Breast epithelium (tissue), 4 donors: ENCODE results near the gene FMN1. TPM values are rescaled to one million over a fixed set of nuclear protein-coding genes. Genes with fewer than 3 reads are reported as not detected.

Experiments used
- DNase-seq, 2 donors: peaks; one replicate each; pipeline ENCODE4 v3.0.0-alpha.2; 2019; ENCODE audit warnings: low spot score in 2 of 2
- H3K27ac ChIP-seq, 2 donors: fragments of 200-600 bp; sonication (generic) in 1 of 2; one replicate each; pipeline ENCODE4 v1.5.1; 2016 to 2019; ENCODE audit warnings: mild to moderate bottlenecking in 1 of 2
- H3K27me3 ChIP-seq, 2 donors: fragments of 200-600 bp; sonication (generic) in 1 of 2; one replicate each; pipeline versions ENCODE4 v1.5.1 to v1.6.0; 2017 to 2019; ENCODE audit warnings: control low read depth in 1 of 2, mild to moderate bottlenecking in 1 of 2
- H3K36me3 ChIP-seq: fragments of 200-600 bp; one replicate; pipeline ENCODE4 v1.5.1; 2019
- H3K4me1 ChIP-seq, 2 donors: fragments of 200-600 bp; sonication (generic); one replicate each; pipeline ENCODE4 v1.5.1; 2016 to 2019; ENCODE audit warnings: control low read depth in 1 of 2
- H3K4me3 ChIP-seq, 3 donors: fragments of 200-600 bp; sonication (generic); 1 replicate in 2 of 3; 2 replicates in 1 of 3; pipeline ENCODE4 v1.5.1; 2016 to 2019; ENCODE audit warnings: mild to moderate bottlenecking in 3 of 3, moderate library complexity in 2 of 3
- H3K9me3 ChIP-seq, 2 donors: fragments of 200-600 bp; sonication (generic) in 1 of 2; one replicate each; pipeline ENCODE4 v1.5.1; 2016 to 2019; ENCODE audit warnings: control low read depth in 1 of 2
- CTCF ChIP-seq, 3 donors: fragments of 450-650 bp; IDR thresholded peaks; one replicate each; pipeline ENCODE4 v1.5.1; 2016 to 2017; ENCODE audit warnings: antibody characterized with exemption in 3 of 3, mild to moderate bottlenecking in 3 of 3, moderate library complexity in 3 of 3
- POLR2A ChIP-seq: fragments of 450-650 bp; IDR thresholded peaks from one replicate; pipeline ENCODE4 v1.6.1; 2016; ENCODE audit warnings: antibody characterized with exemption, mild to moderate bottlenecking, moderate library complexity
- POLR2AphosphoS5 ChIP-seq, 3 donors: sonication (generic); formaldehyde crosslinking; IDR thresholded peaks; one replicate each; pipeline ENCODE4 v1.6.1; 2017; ENCODE audit warnings: antibody characterized with exemption in 3 of 3
- intact Hi-C: fragments of 100-400 bp; cut with DNase I; formaldehyde crosslinking; loops from one replicate; pipeline ENCODE4 v1.15.1; 2023; ENCODE audit warnings: low total_unique reads
- total RNA-seq, 3 donors: library from RNA; depleted of rRNA; stranded (reverse); fragments of >200 nt; gene quantifications; one replicate each; pipeline ENCODE4 v1.1.0, GENCODE V29; 2016

The FMN1 gene
- total RNA-seq, 3 donors from 2014 or later: 33.1 to 56.8 (median 50.7) TPM

DNA sequence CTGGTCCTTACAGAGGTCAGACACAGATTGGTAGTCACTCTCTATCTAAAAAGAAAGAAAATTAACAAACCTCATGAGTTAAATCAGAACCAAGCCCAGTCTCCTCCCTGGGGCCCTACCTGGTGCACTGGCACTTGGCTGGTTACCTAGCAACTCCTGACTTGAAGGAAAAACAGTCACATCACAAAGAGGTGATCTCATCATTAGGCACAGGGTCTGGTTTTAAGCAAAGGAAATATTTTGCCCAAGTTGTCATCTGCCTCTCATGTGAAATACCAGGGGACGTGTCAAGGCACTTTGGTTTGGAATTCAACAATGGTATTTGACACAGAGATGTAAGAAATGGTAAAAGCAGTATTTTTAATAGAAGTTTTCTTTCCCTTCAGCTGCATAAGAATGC, 47.7 kb upstream of the FMN1 start:
- Histone ChIP-seq H3K4me1 (no peaks in the 10 kb centered on the region), H3K9me3 (no peaks in the 10 kb centered on the region), H3K4me3 (no peak overlapping the region), H3K27me3 (no peaks in the 10 kb centered on the region), H3K27ac (peak overlapping the region; percentile 40 to 69), H3K36me3 (no peaks in the 10 kb centered on the region)
- intact Hi-C loops: no loop called here
- no peak for TF ChIP-seq POLR2A
- no peak for TF ChIP-seq CTCF (IDR thresholded peaks at IDR 0.05)
- DNase-seq: peak in 1 of 2 donors; percentile 50

GRCh38 chr15:33236841-33237509, 42.5 kb upstream of the FMN1 start:
- H3K9me3 ChIP-seq: no peaks in the 10 kb centered on the region
- no peak overlapping the region for H3K4me3 ChIP-seq
- DNase-seq: no peak
- no peaks in the 10 kb centered on the region for H3K4me1 ChIP-seq
- TF ChIP-seq CTCF (IDR thresholded peaks at IDR 0.05) (no peak), POLR2A (no peak), POLR2AphosphoS5 (IDR thresholded peaks at IDR 0.05) (no peak)
- no peak overlapping the region for H3K27ac ChIP-seq
- intact Hi-C loops: no loop called here
- no peaks in the 10 kb centered on the region for H3K36me3 ChIP-seq
- peaks cover 0 to 4% of the 10 kb centered on the region in 2 donors for H3K27me3 ChIP-seq

GRCh38 chr15:33234020-33234461, 39.5 kb upstream of the FMN1 start:
- intact Hi-C loops: no loop called here
- TF ChIP-seq CTCF (IDR thresholded peaks at IDR 0.05) (peak in 1 of 3 donors; percentile 34), POLR2AphosphoS5 (IDR thresholded peaks at IDR 0.05) (no peak), POLR2A (no peak)
- H3K27ac ChIP-seq: no peak overlapping the region
- no peaks in the 10 kb centered on the region for H3K36me3 ChIP-seq
- DNase-seq: no peak
- H3K27me3 ChIP-seq: peaks cover 0 to 4% of the 10 kb centered on the region in 2 donors
- H3K4me1 ChIP-seq: no peaks in the 10 kb centered on the region
- H3K9me3 ChIP-seq: no peaks in the 10 kb centered on the region
- H3K4me3 ChIP-seq: no peak overlapping the region

GRCh38 chr15:33226559-33227181, 32.2 kb upstream of the FMN1 start:
- H3K27me3 ChIP-seq: no peaks in the 10 kb centered on the region
- intact Hi-C loops: no loop called here
- no peaks in the 10 kb centered on the region for H3K4me1 ChIP-seq
- H3K4me3 ChIP-seq: no peak overlapping the region
- H3K9me3 ChIP-seq: no peaks in the 10 kb centered on the region
- no peak for TF ChIP-seq CTCF (IDR thresholded peaks at IDR 0.05)
- no peak for TF ChIP-seq POLR2AphosphoS5 (IDR thresholded peaks at IDR 0.05)
- TF ChIP-seq POLR2A: no peak
- no peak for DNase-seq
- H3K27ac ChIP-seq: no peak overlapping the region
- no peaks in the 10 kb centered on the region for H3K36me3 ChIP-seq

- intact Hi-C loops: no loop called here
- H3K4me1 ChIP-seq: no peaks in the 10 kb centered on the region
Observed at GRCh38 chr15:33218071-33218491, 23.6 kb upstream of the FMN1 start.

More at GRCh38 chr15:33218071-33218491, 23.6 kb upstream of the FMN1 start:
- H3K36me3 ChIP-seq: no peaks in the 10 kb centered on the region
- no peaks in the 10 kb centered on the region for H3K9me3 ChIP-seq
- no peak for DNase-seq
- no peak overlapping the region for H3K4me3 ChIP-seq
- no peaks in the 10 kb centered on the region for H3K27me3 ChIP-seq
- no peak overlapping the region for H3K27ac ChIP-seq
- TF ChIP-seq POLR2A (no peak), CTCF (IDR thresholded peaks at IDR 0.05) (no peak), POLR2AphosphoS5 (IDR thresholded peaks at IDR 0.05) (no peak)
